ENCODE measurements around the gene VAMP1.

VAMP1 gene

DNA sequence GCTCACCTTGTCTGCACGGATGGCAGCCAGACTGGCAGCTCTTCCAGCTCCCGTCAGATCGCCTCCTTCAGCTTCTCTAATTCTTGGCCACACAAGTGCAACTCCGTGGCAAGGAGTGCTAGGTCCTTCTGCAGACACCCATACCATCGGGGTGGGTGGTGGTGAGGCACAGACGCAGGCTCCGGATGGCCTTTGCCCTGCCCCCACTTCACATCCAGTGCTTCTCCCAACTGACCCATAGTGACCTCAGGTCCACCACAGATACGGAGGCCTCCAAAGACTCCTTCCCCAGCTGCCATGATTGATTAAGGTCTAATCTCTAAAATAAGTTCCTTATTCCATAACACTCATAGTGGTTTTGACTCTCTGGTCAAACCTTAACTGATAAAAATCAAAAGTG is 45.6 kb downstream of the VAMP1 start:
- ATAC-seq (replicated peaks; ENCODE audit: extremely low read depth, poor library complexity, severe bottlenecking) (no peak), DNase-seq (ENCODE audit: low spot score in 2 of 2) (no peak)
- Mint-ChIP-seq H3K27me3 (no peaks in the 10 kb centered on the region), H3K4me3 (no peak overlapping the region), H3K27ac (ENCODE audit: low read depth) (no peak overlapping the region), H3K9me3 (no peaks in the 10 kb centered on the region), H3K4me1 (peaks cover 36% of the 10 kb centered on the region), H3K36me3 (ENCODE audit: insufficient read depth) (peaks cover 11% of the 10 kb centered on the region)

DNA sequence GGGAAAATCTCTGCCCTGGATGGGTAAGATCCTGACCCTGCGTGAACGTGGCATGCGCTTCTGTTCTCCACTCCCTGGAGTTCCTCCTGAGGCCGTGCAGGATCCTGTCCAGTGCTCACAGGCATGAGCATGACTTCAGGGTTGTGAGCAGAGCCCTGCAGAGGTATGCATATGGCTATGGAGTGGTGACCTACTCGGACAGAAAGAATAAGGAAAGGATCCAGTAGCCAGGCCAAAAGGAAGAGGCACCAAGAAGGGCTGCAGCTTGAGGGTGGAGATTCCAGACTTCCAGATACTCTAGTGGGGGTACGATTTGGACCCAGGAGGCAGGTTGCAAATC is 46.5 kb downstream of the VAMP1 start:
- Mint-ChIP-seq H3K27me3 (no peaks in the 10 kb centered on the region), H3K4me3 (no peak overlapping the region), H3K9me3 (no peaks in the 10 kb centered on the region), H3K36me3 (ENCODE audit: insufficient read depth) (peaks cover 8% of the 10 kb centered on the region), H3K4me1 (peaks cover 31% of the 10 kb centered on the region), H3K27ac (ENCODE audit: low read depth) (peak overlapping the region; percentile 25)
- no peak for ATAC-seq (replicated peaks; ENCODE audit: extremely low read depth, poor library complexity, severe bottlenecking)
- no peak for DNase-seq (ENCODE audit: low spot score in 2 of 2)

GRCh38 chr12:6423267-6424007 is 47.0 kb downstream of the VAMP1 start:
- Mint-ChIP-seq H3K4me1 (peaks cover 31% of the 10 kb centered on the region), H3K9me3 (no peaks in the 10 kb centered on the region), H3K36me3 (ENCODE audit: insufficient read depth) (peaks cover 8% of the 10 kb centered on the region), H3K27ac (ENCODE audit: low read depth) (peak overlapping the region; percentile 25), H3K27me3 (no peaks in the 10 kb centered on the region), H3K4me3 (no peak overlapping the region)
- DNase-seq (ENCODE audit: low spot score in 2 of 2) (peak; percentile 62 to 71), ATAC-seq (replicated peaks; ENCODE audit: extremely low read depth, poor library complexity, severe bottlenecking) (peak; percentile 61)

GRCh38 chr12:6420364-6420763 is 50.1 kb downstream of the VAMP1 start:
- no peak overlapping the region for H3K4me3 Mint-ChIP-seq
- peaks cover 6% of the 10 kb centered on the region for H3K27me3 Mint-ChIP-seq
- ATAC-seq (replicated peaks; ENCODE audit: extremely low read depth, poor library complexity, severe bottlenecking) (no peak), DNase-seq (ENCODE audit: low spot score in 2 of 2) (no peak)
- peaks cover 9% of the 10 kb centered on the region for H3K4me1 Mint-ChIP-seq
- no peak overlapping the region for H3K27ac Mint-ChIP-seq (ENCODE audit: low read depth)
- no peaks in the 10 kb centered on the region for H3K9me3 Mint-ChIP-seq
- H3K36me3 Mint-ChIP-seq (ENCODE audit: insufficient read depth) = no peaks in the 10 kb centered on the region

DNA sequence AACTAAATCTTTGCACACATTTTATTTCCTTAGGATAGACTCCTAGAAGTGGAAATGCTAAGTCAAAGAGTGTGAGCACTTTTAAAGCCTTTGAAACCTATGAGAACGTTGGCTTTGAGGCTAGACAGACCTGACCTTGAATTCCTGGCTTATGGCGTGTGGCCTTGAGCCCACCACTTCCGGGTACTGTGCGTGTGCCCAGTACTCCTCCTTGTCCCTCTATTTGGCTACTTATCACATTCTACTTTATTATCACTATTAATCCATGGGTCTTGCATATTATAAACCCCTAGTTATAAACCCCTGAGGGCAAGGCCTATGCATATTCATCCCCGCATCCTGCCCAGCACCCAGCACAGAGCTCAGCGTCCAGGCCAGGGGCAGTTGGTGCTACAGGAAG is 51.7 kb downstream of the VAMP1 start:
- Mint-ChIP-seq H3K4me1 (peaks cover 6% of the 10 kb centered on the region), H3K27ac (ENCODE audit: low read depth) (no peak overlapping the region), H3K36me3 (ENCODE audit: insufficient read depth) (no peaks in the 10 kb centered on the region), H3K4me3 (no peak overlapping the region), H3K27me3 (peaks cover 6% of the 10 kb centered on the region), H3K9me3 (no peaks in the 10 kb centered on the region)
- DNase-seq (ENCODE audit: low spot score in 2 of 2) = no peak
- no peak for ATAC-seq (replicated peaks; ENCODE audit: extremely low read depth, poor library complexity, severe bottlenecking)

GRCh38 chr12:6416596-6416995 is 53.9 kb downstream of the VAMP1 start:
- DNase-seq (ENCODE audit: low spot score in 2 of 2) (no peak), ATAC-seq (replicated peaks; ENCODE audit: extremely low read depth, poor library complexity, severe bottlenecking) (no peak)
- Mint-ChIP-seq H3K27ac (ENCODE audit: low read depth) (no peak overlapping the region), H3K36me3 (ENCODE audit: insufficient read depth) (no peaks in the 10 kb centered on the region), H3K4me1 (no peaks in the 10 kb centered on the region), H3K4me3 (no peak overlapping the region), H3K27me3 (peaks cover 6% of the 10 kb centered on the region), H3K9me3 (no peaks in the 10 kb centered on the region)
